ENCODE data around the gene MEX3D. TPM values are rescaled to one million over a fixed set of nuclear protein-coding genes. Genes with fewer than 3 reads are reported as not detected.
"Not testable (repeated sequence)": the region's sequence is repeated elsewhere in the genome, so short reads cannot be mapped to it uniquely, and the experiment has no call there.

The MEX3D gene
- total RNA-seq, 1 donor: 27.6 TPM

DNA sequence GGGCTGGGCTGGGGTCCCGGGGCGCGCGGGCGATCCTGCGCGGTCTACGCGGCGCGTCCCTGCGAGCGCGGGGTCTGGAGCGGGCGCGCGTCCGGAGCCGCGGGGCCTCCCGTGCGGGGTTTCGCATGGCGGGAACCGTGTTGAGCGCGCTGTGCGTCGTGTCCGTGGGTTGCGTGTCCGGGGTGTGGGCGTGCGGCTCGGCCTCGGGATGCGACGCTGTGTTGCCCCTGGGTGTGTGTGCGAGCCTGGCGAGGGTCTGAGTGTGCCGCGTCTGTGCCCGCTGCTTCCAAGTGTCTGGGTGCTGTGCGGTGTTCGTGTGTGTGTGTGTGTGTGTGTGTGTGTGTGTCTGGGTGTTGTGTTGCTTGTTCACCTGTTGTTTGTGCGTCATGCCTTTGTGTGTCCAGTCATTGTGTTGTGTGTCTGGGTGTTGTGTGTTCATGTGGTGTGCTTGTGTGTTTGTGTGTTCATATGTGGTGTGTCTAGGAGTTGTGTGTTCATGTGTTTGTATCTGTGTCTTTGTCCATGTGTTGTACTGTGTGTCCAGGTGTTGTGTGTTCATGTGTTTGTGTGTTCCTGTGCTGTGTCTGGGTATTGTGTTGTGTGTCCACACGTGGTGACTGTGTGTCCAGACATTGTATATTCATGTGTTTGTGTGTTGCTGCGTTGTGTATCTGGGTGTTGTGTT lies 43.7 kb downstream of the MEX3D start:
- no peak overlapping the region for H3K4me3 ChIP-seq (ENCODE audit: low read depth, low read length)
- TF ChIP-seq, protein P1, sequence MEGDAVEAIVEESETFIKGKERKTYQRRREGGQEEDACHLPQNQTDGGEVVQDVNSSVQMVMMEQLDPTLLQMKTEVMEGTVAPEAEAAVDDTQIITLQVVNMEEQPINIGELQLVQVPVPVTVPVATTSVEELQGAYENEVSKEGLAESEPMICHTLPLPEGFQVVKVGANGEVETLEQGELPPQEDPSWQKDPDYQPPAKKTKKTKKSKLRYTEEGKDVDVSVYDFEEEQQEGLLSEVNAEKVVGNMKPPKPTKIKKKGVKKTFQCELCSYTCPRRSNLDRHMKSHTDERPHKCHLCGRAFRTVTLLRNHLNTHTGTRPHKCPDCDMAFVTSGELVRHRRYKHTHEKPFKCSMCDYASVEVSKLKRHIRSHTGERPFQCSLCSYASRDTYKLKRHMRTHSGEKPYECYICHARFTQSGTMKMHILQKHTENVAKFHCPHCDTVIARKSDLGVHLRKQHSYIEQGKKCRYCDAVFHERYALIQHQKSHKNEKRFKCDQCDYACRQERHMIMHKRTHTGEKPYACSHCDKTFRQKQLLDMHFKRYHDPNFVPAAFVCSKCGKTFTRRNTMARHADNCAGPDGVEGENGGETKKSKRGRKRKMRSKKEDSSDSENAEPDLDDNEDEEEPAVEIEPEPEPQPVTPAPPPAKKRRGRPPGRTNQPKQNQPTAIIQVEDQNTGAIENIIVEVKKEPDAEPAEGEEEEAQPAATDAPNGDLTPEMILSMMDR (IDR thresholded peaks at IDR 0.05; ENCODE audit: insufficient read depth, low read length): no peak
- no peak for DNase-seq (ENCODE audit: low read depth)

- no peak for DNase-seq (ENCODE audit: low read depth)
- H3K4me3 ChIP-seq (ENCODE audit: low read depth, low read length): no peak within 1 kb of the TSS
- TF ChIP-seq, protein P1 (IDR thresholded peaks at IDR 0.05; ENCODE audit: insufficient read depth, low read length): no peak
Measured at GRCh38 chr19:1523412-1524286, 44.5 kb downstream of the MEX3D start, which contains the start of gene PLK5. TSS of gene PLK5 (plus strand) at chr19:1524077. CDS start at chr19:1526997, 2,920 bp downstream.

DNA sequence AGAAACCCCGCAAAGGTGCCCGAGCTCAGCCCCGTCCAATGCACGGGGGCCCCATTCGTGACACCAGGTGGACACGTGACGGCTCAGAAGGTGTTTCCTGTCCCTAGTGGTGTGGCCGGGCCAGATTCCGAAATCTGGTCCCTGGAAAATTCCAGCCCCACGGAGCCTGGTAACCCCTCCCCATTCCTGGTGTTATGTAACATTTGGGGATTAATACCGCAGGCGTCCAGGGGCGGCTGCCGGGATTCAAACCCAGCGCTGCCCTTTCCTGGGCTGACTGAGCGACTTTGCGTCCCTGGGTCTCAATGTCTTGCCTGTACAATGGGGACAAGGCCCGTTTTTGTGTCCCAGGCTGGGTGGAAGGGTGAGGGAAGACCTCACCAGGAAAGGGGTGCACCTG lies 45.3 kb downstream of the MEX3D start:
- TF ChIP-seq, protein P1 (IDR thresholded peaks at IDR 0.05; ENCODE audit: insufficient read depth, low read length): no peak
- H3K4me3 ChIP-seq (ENCODE audit: low read depth, low read length): no peak overlapping the region
- DNase-seq (ENCODE audit: low read depth): no peak

DNA sequence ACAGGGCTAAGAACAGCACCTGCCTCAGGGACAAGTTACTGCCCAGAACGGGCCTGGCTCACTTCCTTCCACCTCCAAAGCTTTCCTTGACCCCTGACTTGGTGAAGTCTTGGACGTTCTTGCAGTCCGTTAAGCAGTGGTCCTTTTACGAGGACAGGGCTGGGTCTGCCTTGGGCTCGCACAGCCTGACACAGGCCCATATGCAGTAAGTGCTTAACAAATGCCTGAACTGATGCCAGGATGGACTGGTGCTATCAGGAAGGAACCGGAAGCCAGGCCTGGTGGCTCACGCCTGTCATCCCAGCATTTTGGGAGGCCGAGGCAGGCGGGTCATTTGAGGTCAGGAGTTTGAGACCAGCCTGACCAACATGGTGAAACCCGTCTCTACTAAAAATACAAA lies 46.1 kb downstream of the MEX3D start:
- TF ChIP-seq, protein P1 (IDR thresholded peaks at IDR 0.05; ENCODE audit: insufficient read depth, low read length): no peak
- H3K4me3 ChIP-seq (ENCODE audit: low read depth, low read length): no peak overlapping the region
- no peak for DNase-seq (ENCODE audit: low read depth)

GRCh38 chr19:1521636-1522035 lies 46.5 kb downstream of the MEX3D start:
- no peak for DNase-seq (ENCODE audit: low read depth)
- TF ChIP-seq, protein P1 (IDR thresholded peaks at IDR 0.05; ENCODE audit: insufficient read depth, low read length): no peak
- H3K4me3 ChIP-seq (ENCODE audit: low read depth, low read length): no peak overlapping the region

DNA sequence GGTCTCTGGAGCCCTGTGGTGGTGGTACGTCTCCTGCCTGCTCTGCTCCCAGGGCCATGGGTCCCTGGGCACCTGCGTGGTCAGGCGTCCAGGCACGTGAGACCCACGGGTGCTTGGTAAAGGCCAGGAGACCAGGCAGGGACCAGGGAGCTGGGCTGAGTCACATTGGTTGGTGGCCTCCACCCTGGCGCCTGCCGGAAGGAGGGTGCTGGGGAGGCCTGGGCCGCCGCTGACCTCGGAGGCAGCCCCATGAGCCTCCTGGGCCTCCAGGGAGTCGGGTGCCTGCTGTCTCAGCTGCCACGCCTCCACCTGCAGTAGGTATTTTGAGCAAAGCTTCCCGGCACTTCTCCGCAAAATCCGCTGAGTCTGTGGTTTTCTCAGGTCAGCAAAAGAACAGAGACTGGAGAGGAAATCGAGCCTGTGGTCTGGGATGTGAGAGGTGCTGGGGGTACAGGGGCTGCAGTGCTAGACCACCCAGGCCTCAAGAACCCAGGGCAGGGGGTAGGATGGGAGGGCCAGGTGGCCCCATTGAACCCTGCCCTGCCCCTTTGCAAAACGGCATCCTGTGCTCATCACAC lies 47.8 kb downstream of the MEX3D start:
- TF ChIP-seq, protein P1 (IDR thresholded peaks at IDR 0.05; ENCODE audit: insufficient read depth, low read length): no peak
- H3K4me3 ChIP-seq (ENCODE audit: low read depth, low read length): no peak overlapping the region
- DNase-seq (ENCODE audit: low read depth): no peak

DNA sequence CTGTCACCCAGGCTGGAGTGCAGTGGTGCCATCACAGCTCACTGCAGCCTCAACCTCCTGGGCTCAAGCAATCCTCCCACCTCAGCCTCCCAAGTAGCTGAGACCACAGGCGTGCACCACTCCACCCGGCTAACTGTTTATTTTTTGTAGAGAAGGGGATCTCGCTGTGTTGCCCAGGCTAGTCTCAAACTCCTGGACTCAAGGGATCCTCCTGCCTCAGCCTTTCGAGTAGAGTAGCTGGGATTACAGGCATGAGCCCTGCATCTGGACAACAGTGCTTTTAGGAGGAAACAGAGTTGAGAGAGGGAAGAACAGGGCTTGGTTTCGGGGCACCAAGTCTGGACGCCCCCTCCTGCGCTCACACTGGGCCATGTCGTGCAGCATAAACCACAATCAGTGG lies 48.3 kb downstream of the MEX3D start:
- not testable (repeated sequence) for H3K4me3 ChIP-seq (ENCODE audit: low read depth, low read length); DNase-seq (ENCODE audit: low read depth)

Measured in fibroblast of the aortic adventitia (primary cell).